ENCODE data around the gene TRIM69. TPM values are rescaled to one million over a fixed set of nuclear protein-coding genes. Genes with fewer than 3 reads are reported as not detected.

Gene TRIM69
- total and polyA plus RNA-seq, 12 donors: 25.2 to 146 (median 69.0) TPM

DNA sequence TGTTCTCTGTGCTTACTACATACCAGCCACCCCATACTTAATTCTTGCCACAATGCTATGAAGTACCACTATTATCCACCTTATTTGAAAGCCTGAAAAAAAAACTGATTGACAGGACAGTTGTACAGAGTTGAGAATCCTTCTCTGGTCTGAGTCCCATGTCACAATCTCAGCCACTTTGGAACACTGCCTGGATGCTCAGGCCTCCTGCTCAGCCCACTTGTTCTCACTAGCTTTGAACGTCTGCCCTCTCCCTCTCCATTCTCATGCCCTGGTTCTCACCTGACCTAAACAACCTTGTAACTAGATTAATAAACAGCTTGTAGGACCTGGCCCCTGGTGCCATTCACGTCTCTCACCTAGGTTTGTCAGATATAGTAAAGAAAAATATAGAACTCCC is 53.9 kb downstream of the TRIM69 start:
- H3K27ac ChIP-seq: no peak overlapping the region
- 40 to 49% methylated on average over 2 of the region's 2 CpGs for WGBS, 2 donors

DNA sequence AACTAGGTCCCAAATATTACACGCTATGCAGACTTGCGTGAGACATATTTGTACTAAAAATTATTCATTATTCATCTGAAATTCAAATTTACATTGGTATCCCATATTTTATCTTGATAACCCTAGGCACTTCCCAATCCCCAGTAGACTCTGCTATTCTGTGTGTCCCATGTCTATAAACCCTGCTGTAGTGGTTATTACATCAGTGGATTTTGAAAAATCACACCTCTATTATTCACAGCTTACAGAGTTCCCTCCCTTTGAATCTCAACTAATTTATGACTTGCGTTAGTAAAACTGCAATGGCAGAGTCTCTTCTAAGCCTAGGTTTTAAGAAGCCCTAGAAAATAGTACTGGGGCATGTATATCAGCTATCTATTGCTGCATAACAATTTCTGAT is 54.3 kb downstream of the TRIM69 start:
- no peaks in the 10 kb centered on the region for H3K9me3 ChIP-seq
- DNase-seq (no peak), ATAC-seq (no peak)
- H3K27me3 ChIP-seq: peaks cover 0 to 3% (median 0%) of the 10 kb centered on the region in 7 donors
- H3K4me3 ChIP-seq: no peak overlapping the region
- WGBS, 2 donors: 94 to 96% methylated on average over 3 of the region's 3 CpGs
- TF ChIP-seq CTCF (IDR thresholded peaks at IDR 0.05): no peak
- intact Hi-C loops (cut with DNase I): no loop called here
- H3K27ac ChIP-seq: no peak overlapping the region
- no peaks in the 10 kb centered on the region for H3K36me3 ChIP-seq
- H3K4me1 ChIP-seq: peaks cover 0 to 4% (median 0%) of the 10 kb centered on the region in 9 donors

More for the DNA sequence above, 53.9 kb downstream of the TRIM69 start:
- no peak for TF ChIP-seq CTCF (IDR thresholded peaks at IDR 0.05)
- no peaks in the 10 kb centered on the region for H3K9me3 ChIP-seq
- H3K4me1 ChIP-seq: peaks cover 0 to 4% (median 0%) of the 10 kb centered on the region in 9 donors
- H3K4me3 ChIP-seq: no peak overlapping the region
- ATAC-seq (peak; percentile 38 to 89 (median 67)), DNase-seq (no peak)
- no peaks in the 10 kb centered on the region for H3K36me3 ChIP-seq
- intact Hi-C loops (cut with DNase I): no loop called here
- peaks cover 0 to 3% (median 0%) of the 10 kb centered on the region in 7 donors for H3K27me3 ChIP-seq

DNA sequence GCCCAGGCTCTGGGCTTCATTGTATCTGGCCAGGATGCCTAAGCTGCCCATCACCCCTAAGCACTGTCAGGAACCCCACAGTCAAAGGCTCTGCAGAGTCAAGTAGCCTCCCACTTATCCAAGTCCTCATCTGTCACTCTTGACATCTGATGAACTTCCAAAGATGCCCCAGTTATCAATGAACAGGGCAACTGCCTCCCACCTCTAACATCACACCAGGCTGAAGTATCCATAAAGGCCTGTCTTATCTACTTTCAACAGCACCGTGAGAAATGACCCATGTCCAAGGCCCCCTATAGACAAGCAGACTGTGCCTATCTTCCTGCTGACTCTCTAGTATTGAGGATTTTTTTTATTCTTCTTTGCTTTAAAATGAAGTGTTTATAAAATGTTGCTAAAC is 56.4 kb downstream of the TRIM69 start:
- intact Hi-C loops (cut with DNase I): no loop called here
- no peak overlapping the region for H3K4me3 ChIP-seq
- peaks cover 0 to 4% (median 0%) of the 10 kb centered on the region in 9 donors for H3K4me1 ChIP-seq
- no peak for TF ChIP-seq CTCF (IDR thresholded peaks at IDR 0.05)
- H3K27ac ChIP-seq: no peak overlapping the region
- WGBS, 2 donors: 47% methylated on average over 1 of the region's 1 CpG
- peaks cover 0 to 3% (median 0%) of the 10 kb centered on the region in 7 donors for H3K27me3 ChIP-seq
- H3K36me3 ChIP-seq: no peaks in the 10 kb centered on the region
- DNase-seq (no peak), ATAC-seq (no peak)
- no peaks in the 10 kb centered on the region for H3K9me3 ChIP-seq

DNA sequence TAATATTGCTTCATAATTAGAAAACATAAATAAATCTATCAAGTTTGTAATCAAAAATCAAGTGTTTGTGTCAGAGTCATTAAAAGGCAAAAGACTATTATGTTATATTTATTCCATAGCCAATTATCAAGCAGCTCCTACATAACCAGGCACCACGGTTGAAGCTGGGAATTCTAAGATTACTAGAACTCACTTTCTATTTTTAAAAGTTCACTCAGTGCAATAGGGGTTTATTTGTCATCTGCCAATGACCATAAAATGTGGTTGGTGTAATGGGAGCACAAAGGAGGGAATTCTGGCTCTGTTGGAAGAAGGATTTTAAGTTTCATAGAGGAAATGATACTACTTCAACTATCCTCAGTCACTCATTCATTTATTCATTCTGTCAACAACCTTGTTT is 57.7 kb downstream of the TRIM69 start:
- Histone ChIP-seq H3K36me3 (no peaks in the 10 kb centered on the region), H3K9me3 (no peaks in the 10 kb centered on the region), H3K4me3 (no peak overlapping the region), H3K4me1 (peaks cover 0 to 4% (median 0%) of the 10 kb centered on the region in 9 donors), H3K27ac (no peak overlapping the region), H3K27me3 (peaks cover 0 to 3% (median 0%) of the 10 kb centered on the region in 7 donors)
- peak in 1 of 8 donors; percentile 65 for ATAC-seq
- intact Hi-C loops (cut with DNase I): no loop called here
- no peak for DNase-seq
- 40 to 41% methylated on average over 1 of the region's 1 CpG for WGBS, 2 donors
- no peak for TF ChIP-seq CTCF (IDR thresholded peaks at IDR 0.05)

Measured in heart right ventricle (tissue), 16 donors.